Esophagus muscularis mucosa (tissue), 4 donors: ENCODE results near the gene LMF2.

Experiments
- EP300 ChIP-seq: sonication (generic); formaldehyde crosslinking; IDR thresholded peaks from one replicate; pipeline ENCODE4 v1.6.1; 2017; ENCODE audit warnings: antibody characterized with exemption
- POLR2A ChIP-seq: fragments of 450-650 bp; IDR thresholded peaks from one replicate; pipeline ENCODE4 v1.6.1; 2017; ENCODE audit warnings: antibody characterized with exemption, moderate library complexity, mild to moderate bottlenecking, low read depth
- POLR2AphosphoS5 ChIP-seq, 2 donors: sonication (generic); formaldehyde crosslinking; IDR thresholded peaks; one replicate each; pipeline ENCODE4 v1.6.1; 2017; ENCODE audit warnings: antibody characterized with exemption in 2 of 2
- TF ChIP-seq, protein P1 (sequence below), 3 experiments: fragments of 200-600 bp in 2 of 3; fragments of 450-650 bp in 1 of 3; sonication (generic) in 2 of 3; IDR thresholded peaks; one replicate each; pipeline ENCODE4 v1.5.1; 2017 to 2019; ENCODE audit warnings: antibody characterized with exemption in 3 of 3, mild to moderate bottlenecking in 2 of 3, moderate library complexity in 1 of 3

DNA sequence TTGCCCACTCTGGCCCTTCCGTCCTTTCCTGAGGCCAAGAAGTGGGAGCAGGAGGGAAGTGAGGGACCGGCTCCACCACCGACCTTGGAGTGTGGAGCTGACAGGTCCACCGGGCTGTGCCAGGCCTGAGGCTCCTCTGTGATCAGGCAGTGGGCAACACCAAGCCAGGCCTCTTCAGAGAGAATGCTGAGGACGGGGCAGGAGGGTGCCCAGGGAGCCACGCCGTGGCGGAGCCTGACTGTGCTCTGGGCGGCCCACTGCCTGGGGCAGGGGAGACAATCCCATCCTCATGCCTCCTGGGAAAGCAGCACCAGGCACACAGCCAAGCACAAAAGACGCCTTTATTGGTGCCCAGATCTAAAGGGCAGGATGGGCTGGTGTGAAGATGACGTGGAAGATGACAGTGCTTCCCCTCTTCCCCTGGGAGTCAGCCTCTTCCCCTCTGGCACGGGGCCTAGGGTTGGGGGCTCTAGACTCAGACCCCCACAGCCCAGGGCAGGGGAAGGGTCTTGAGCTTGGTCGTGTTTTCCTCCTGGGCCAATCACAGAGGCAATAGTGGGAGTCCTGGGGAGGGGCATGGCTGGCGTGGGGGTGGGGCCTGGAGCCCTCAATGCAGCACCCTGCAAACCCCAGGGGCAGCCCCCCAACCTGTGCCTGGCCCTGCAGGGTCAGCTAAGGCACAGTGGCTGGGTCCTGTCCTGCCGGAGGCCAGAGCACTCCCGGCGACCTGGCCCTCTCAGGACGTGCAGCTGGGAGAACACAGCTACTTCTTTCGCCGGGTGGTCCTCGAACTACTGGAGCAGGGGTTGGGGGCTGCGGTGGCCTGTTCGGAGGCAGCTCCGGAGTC, 4.7 kb downstream of the LMF2 start:
- TF ChIP-seq POLR2A (no peak), POLR2AphosphoS5 (IDR thresholded peaks at IDR 0.05) (no peak), EP300 (no peak)
- TF ChIP-seq, protein P1, sequence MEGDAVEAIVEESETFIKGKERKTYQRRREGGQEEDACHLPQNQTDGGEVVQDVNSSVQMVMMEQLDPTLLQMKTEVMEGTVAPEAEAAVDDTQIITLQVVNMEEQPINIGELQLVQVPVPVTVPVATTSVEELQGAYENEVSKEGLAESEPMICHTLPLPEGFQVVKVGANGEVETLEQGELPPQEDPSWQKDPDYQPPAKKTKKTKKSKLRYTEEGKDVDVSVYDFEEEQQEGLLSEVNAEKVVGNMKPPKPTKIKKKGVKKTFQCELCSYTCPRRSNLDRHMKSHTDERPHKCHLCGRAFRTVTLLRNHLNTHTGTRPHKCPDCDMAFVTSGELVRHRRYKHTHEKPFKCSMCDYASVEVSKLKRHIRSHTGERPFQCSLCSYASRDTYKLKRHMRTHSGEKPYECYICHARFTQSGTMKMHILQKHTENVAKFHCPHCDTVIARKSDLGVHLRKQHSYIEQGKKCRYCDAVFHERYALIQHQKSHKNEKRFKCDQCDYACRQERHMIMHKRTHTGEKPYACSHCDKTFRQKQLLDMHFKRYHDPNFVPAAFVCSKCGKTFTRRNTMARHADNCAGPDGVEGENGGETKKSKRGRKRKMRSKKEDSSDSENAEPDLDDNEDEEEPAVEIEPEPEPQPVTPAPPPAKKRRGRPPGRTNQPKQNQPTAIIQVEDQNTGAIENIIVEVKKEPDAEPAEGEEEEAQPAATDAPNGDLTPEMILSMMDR (IDR thresholded peaks at IDR 0.05) = no peak
